Activated naive CD8-positive, alpha-beta T cell treated with anti-CD3 and anti-CD28 coated beads, Interleukin-2, amount 10 ng/mL, durations not matched to agents 7 days and 5 days (primary cell): ENCODE data around the gene PLPPR1. TPM values are rescaled to one million over a fixed set of nuclear protein-coding genes. Genes with fewer than 3 reads are reported as not detected.
"Not testable (repeated sequence)": the region's sequence is repeated elsewhere in the genome, so short reads cannot be mapped to it uniquely, and the experiment has no call there.

ENCODE experiments used
- ATAC-seq: fragments of 150-1000 bp; cut with Tn5 transposase; one replicate; pipeline ENCODE4 v1.10.0; 2021; ENCODE audit warnings: low read depth, moderate library complexity
- POLR2A ChIA-PET: fragments of 350-600 bp; sonication (Branson Sonifier 250); formaldehyde crosslinking; loops from one replicate; lab custom pipeline; 2021; ENCODE audit warnings: antibody characterized with exemption; lab: Charles Lee
- DNase-seq: peaks from one replicate; pipeline ENCODE4 v3.0.0; 2021
- H3K27ac Mint-ChIP-seq: one replicate; pipeline ENCODE4 v1.8.0; 2022; ENCODE audit warnings: mild to moderate bottlenecking, mixed read lengths
- H3K27me3 Mint-ChIP-seq: one replicate; pipeline ENCODE4 v1.8.0; 2022; ENCODE audit warnings: mild to moderate bottlenecking, moderate library complexity, mixed read lengths
- H3K36me3 Mint-ChIP-seq: one replicate; pipeline ENCODE4 v1.8.0; 2021; ENCODE audit warnings: mild to moderate bottlenecking, mixed read lengths
- H3K4me1 Mint-ChIP-seq: one replicate; pipeline ENCODE4 v1.8.0; 2021; ENCODE audit warnings: mixed read lengths
- H3K4me3 Mint-ChIP-seq: one replicate; pipeline ENCODE4 v1.8.0; 2022; ENCODE audit warnings: mild to moderate bottlenecking, moderate library complexity, mixed read lengths
- H3K9me3 Mint-ChIP-seq: one replicate; pipeline ENCODE4 v1.8.0; 2021; ENCODE audit warnings: mixed read lengths
- total RNA-seq, 2 experiments: library from RNA; stranded (reverse); gene quantifications; one replicate each; pipeline ENCODE4 v1.2.3, GENCODE V29; 2021

The PLPPR1 gene
- total RNA-seq, 2 experiments from 2014 or later: not detected

DNA sequence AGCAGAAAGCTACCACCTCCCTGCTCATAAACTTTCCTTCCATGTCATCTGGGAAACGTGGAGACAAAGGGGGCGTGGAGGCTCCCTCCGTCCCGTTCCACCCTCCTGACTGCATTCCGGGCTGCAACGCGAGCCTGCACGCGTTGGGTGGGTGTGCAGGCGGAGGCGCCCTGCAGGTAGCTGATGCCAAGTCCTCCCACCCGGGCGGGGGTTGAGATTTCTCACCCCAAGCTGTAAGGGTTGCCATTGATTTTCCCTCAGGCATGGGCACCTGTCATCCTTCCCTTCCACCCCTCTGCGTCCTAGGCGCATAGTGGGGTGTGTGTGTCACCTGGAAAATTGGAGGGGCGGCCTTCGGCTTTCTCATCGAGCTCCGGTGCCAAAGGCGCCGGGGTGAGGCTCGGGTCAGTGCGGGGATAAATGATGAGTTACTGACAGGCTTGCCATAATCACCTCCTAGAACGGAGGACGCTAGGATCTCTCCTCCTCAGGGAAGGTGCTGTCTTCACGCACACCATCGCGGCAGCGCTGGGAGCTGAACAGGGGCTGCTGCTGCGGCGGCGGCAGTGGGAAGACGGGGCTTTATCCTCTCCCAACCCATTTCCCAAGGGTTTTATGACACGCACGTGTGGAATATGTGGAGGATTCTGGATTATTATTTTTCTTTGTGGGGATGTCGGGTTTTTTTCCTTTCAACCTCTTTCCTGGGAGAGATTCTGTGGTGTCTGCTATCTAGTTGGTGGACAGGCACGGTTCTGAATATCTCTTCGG lies 973 bp downstream of the PLPPR1 start:
- no peak for ATAC-seq
- H3K9me3 Mint-ChIP-seq: no peaks in the 10 kb centered on the region
- H3K36me3 Mint-ChIP-seq: no peaks in the 10 kb centered on the region
- POLR2A ChIA-PET: no interaction called here
- H3K27ac Mint-ChIP-seq: no peak overlapping the region
- peaks cover 45% of the 10 kb centered on the region for H3K27me3 Mint-ChIP-seq
- H3K4me3 Mint-ChIP-seq: no peak overlapping the region
- H3K4me1 Mint-ChIP-seq: no peaks in the 10 kb centered on the region
- no peak for DNase-seq

- ATAC-seq: no peak
- Mint-ChIP-seq H3K9me3 (no peaks in the 10 kb centered on the region), H3K4me1 (no peaks in the 10 kb centered on the region), H3K4me3 (no peak overlapping the region), H3K27me3 (peaks cover 45% of the 10 kb centered on the region), H3K36me3 (no peaks in the 10 kb centered on the region), H3K27ac (no peak overlapping the region)
- no peak for DNase-seq
- POLR2A ChIA-PET: no interaction called here
Measured at GRCh38 chr9:101030086-101030391, 1.5 kb downstream of the PLPPR1 start.

- Mint-ChIP-seq H3K27me3 (peaks cover 39% of the 10 kb centered on the region), H3K27ac (no peak overlapping the region), H3K4me3 (no peak overlapping the region), H3K36me3 (no peaks in the 10 kb centered on the region), H3K9me3 (no peaks in the 10 kb centered on the region), H3K4me1 (no peaks in the 10 kb centered on the region)
- POLR2A ChIA-PET: no interaction called here
- ATAC-seq (no peak), DNase-seq (no peak)
Measured at GRCh38 chr9:101032426-101032825, 3.9 kb downstream of the PLPPR1 start.

DNA sequence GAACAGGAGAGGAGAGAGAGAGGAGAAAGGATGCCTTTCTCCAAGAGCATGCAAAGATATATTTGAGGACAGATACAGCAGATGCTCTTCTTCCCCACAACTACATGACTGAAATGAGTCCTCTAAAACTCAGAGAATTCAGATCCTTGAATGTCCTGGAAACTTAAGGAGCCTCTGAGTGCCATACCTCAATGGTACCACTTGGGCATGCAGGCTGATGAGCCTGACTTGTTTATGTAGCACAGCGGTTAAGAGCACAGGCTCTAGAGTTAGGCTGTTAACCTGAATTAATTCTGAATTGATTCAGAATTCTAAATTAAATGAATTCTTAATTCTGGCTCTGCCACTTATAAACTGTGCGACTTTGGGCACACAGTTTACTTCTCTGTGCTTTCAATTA lies 5.7 kb downstream of the PLPPR1 start:
- ATAC-seq (no peak), DNase-seq (no peak)
- H3K4me3 Mint-ChIP-seq: no peak overlapping the region
- POLR2A ChIA-PET: no interaction called here
- H3K36me3 Mint-ChIP-seq: no peaks in the 10 kb centered on the region
- no peaks in the 10 kb centered on the region for H3K9me3 Mint-ChIP-seq
- H3K4me1 Mint-ChIP-seq: no peaks in the 10 kb centered on the region
- H3K27me3 Mint-ChIP-seq: peaks cover 29% of the 10 kb centered on the region
- H3K27ac Mint-ChIP-seq: no peak overlapping the region

DNA sequence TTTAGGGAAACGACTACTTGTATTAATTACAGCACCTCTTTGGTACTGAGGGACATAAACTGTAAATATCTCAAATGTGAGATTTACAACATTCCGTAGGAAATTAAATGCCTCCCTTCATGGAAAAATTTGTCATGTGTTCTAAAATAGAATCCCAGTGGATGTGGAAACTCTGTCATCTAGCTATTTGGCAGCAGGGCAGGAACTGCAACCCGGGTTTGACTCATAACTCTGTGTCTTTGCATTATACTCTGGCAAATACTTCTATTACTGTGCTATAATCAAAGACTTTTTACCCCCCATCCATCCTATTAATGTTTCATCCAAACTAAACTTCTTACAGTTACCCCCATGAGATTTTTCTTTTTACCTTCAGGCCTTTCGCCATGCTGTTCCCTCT lies 6.6 kb downstream of the PLPPR1 start:
- POLR2A ChIA-PET: no interaction called here
- Mint-ChIP-seq H3K4me1 (no peaks in the 10 kb centered on the region), H3K27ac (no peak overlapping the region), H3K4me3 (no peak overlapping the region), H3K36me3 (no peaks in the 10 kb centered on the region), H3K27me3 (peaks cover 22% of the 10 kb centered on the region), H3K9me3 (no peaks in the 10 kb centered on the region)
- no peak for ATAC-seq
- no peak for DNase-seq

GRCh38 chr9:101037430-101037829 lies 8.9 kb downstream of the PLPPR1 start:
- Mint-ChIP-seq H3K4me1 (no peaks in the 10 kb centered on the region), H3K27ac (no peak overlapping the region), H3K27me3 (peaks cover 3% of the 10 kb centered on the region), H3K4me3 (no peak overlapping the region), H3K9me3 (no peaks in the 10 kb centered on the region), H3K36me3 (no peaks in the 10 kb centered on the region)
- DNase-seq (no peak), ATAC-seq (no peak)
- POLR2A ChIA-PET: no interaction called here

- no peak overlapping the region for H3K4me3 Mint-ChIP-seq
- no peak for ATAC-seq
Measured at GRCh38 chr9:101038488-101038887, 10.0 kb downstream of the PLPPR1 start.

GRCh38 chr9:101039581-101039980 lies 11.1 kb downstream of the PLPPR1 start:
- POLR2A ChIA-PET, ATAC-seq: not testable (repeated sequence)

More at GRCh38 chr9:101038488-101038887, 10.0 kb downstream of the PLPPR1 start:
- Mint-ChIP-seq H3K27me3 (peaks cover 3% of the 10 kb centered on the region), H3K4me1 (no peaks in the 10 kb centered on the region), H3K36me3 (no peaks in the 10 kb centered on the region), H3K27ac (no peak overlapping the region), H3K9me3 (no peaks in the 10 kb centered on the region)
- POLR2A ChIA-PET: no interaction called here
- DNase-seq: no peak

GRCh38 chr9:101047848-101048397 lies 19.4 kb downstream of the PLPPR1 start:
- Mint-ChIP-seq H3K27ac (no peak overlapping the region), H3K27me3 (no peaks in the 10 kb centered on the region), H3K36me3 (no peaks in the 10 kb centered on the region), H3K4me1 (no peaks in the 10 kb centered on the region), H3K4me3 (no peak overlapping the region), H3K9me3 (no peaks in the 10 kb centered on the region)
- POLR2A ChIA-PET: no interaction called here
- no peak for DNase-seq
- ATAC-seq: no peak

More at GRCh38 chr9:101039581-101039980, 11.1 kb downstream of the PLPPR1 start:
- not testable (repeated sequence) for DNase-seq, H3K9me3 Mint-ChIP-seq, H3K4me3 Mint-ChIP-seq, H3K36me3 Mint-ChIP-seq, H3K27ac Mint-ChIP-seq, H3K27me3 Mint-ChIP-seq, H3K4me1 Mint-ChIP-seq

GRCh38 chr9:101050650-101051049 lies 22.1 kb downstream of the PLPPR1 start:
- H3K36me3 Mint-ChIP-seq: no peaks in the 10 kb centered on the region
- no peak for DNase-seq
- H3K4me3 Mint-ChIP-seq: no peak overlapping the region
- H3K9me3 Mint-ChIP-seq: no peaks in the 10 kb centered on the region
- no peaks in the 10 kb centered on the region for H3K4me1 Mint-ChIP-seq
- H3K27me3 Mint-ChIP-seq: peaks cover 6% of the 10 kb centered on the region
- no peak for ATAC-seq
- no peak overlapping the region for H3K27ac Mint-ChIP-seq
- POLR2A ChIA-PET: no interaction called here

- H3K36me3 Mint-ChIP-seq: no peaks in the 10 kb centered on the region
- POLR2A ChIA-PET: no interaction called here
- no peak overlapping the region for H3K4me3 Mint-ChIP-seq
- DNase-seq (no peak), ATAC-seq (no peak)
- H3K27ac Mint-ChIP-seq: no peak overlapping the region
- peaks cover 7% of the 10 kb centered on the region for H3K27me3 Mint-ChIP-seq
- H3K9me3 Mint-ChIP-seq: no peaks in the 10 kb centered on the region
- no peaks in the 10 kb centered on the region for H3K4me1 Mint-ChIP-seq
Measured at GRCh38 chr9:101054657-101055056, 26.1 kb downstream of the PLPPR1 start.

DNA sequence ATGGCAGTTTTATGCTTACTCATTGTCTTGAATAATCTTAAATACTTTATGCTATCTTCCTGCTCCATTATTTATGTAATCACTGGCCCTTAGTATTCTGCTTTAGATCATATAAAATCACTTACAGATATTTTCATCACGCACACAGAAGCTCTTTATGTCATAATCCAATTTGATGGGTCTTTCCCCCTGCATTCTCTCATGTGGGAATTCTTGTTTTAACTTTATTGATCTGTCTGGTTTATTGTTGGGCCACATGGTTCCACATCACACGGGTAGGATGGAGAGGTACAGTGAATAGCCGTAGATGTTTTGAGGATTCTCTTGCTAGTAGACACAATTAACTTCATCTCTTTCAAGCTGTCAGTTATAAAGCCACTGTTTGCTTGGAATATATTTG lies 27.0 kb downstream of the PLPPR1 start:
- POLR2A ChIA-PET: no interaction called here
- Mint-ChIP-seq H3K9me3 (no peaks in the 10 kb centered on the region), H3K4me1 (no peaks in the 10 kb centered on the region), H3K36me3 (no peaks in the 10 kb centered on the region), H3K27me3 (peaks cover 7% of the 10 kb centered on the region), H3K27ac (no peak overlapping the region), H3K4me3 (no peak overlapping the region)
- no peak for DNase-seq
- ATAC-seq: no peak

DNA sequence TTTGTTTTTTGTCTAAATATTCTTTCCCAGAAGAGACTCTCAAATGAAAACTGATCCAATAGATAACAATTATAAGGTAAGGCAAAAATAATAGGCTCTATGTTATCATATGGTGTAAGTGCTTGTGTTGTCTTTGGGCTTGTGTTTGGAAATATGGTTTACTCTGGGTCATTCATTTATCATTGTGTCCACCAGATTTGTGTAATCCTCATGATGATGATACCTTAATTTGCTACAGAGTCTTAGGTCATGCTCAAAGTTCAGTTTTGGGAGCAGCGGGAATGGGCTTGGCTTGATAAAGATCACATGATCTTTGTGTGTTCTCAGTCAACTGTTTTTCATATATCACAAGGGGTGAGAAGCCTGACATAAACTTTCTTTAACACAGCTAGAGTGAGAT lies 34.2 kb downstream of the PLPPR1 start:
- no peaks in the 10 kb centered on the region for H3K27me3 Mint-ChIP-seq
- POLR2A ChIA-PET: no interaction called here
- no peak for DNase-seq
- H3K36me3 Mint-ChIP-seq: no peaks in the 10 kb centered on the region
- no peak overlapping the region for H3K4me3 Mint-ChIP-seq
- no peaks in the 10 kb centered on the region for H3K9me3 Mint-ChIP-seq
- ATAC-seq: no peak
- H3K27ac Mint-ChIP-seq: no peak overlapping the region
- H3K4me1 Mint-ChIP-seq: no peaks in the 10 kb centered on the region

- DNase-seq (no peak), ATAC-seq (no peak)
- Mint-ChIP-seq H3K27ac (no peak overlapping the region), H3K4me1 (no peaks in the 10 kb centered on the region), H3K4me3 (no peak overlapping the region), H3K9me3 (no peaks in the 10 kb centered on the region), H3K27me3 (no peaks in the 10 kb centered on the region), H3K36me3 (no peaks in the 10 kb centered on the region)
- POLR2A ChIA-PET: no interaction called here
Measured at GRCh38 chr9:101063192-101063591, 34.7 kb downstream of the PLPPR1 start.
